H1 (cell line): ENCODE measurements around the gene ADCY6. TPM values are rescaled to one million over a fixed set of nuclear protein-coding genes. Genes with fewer than 3 reads are reported as not detected.

Experiments used
- CTCF ChIA-PET: fragments of 300-600 bp; sonication (Branson Sonifier 250); formaldehyde crosslinking; loops from one replicate; lab custom pipeline; 2021; ENCODE audit not compliant: partially characterized antibody; lab: Charles Lee
- POLR2A ChIA-PET: fragments of 300-600 bp; sonication (Branson Sonifier 250); formaldehyde crosslinking; loops from one replicate; lab custom pipeline; 2021; ENCODE audit warnings: inconsistent platforms; ENCODE audit not compliant: partially characterized antibody; lab: Charles Lee
- DNase-seq, 2 experiments: peaks; one replicate each; pipeline versions ENCODE4 v3.0.0 to v3.0.0-alpha.2; 2010 to 2022; ENCODE audit warnings: low spot score in 2 of 2, low read depth in 1 of 2, mixed read lengths in 1 of 2
- FAIRE-seq: peaks from 2 replicates; lab custom pipeline; 2011; peaks lifted over from hg19 to GRCh38; lab: Jason Lieb, UNC
- H2AFZ ChIP-seq: 2 replicates; pipeline ENCODE4 v1.8.1; 2012; ENCODE audit warnings: low read length, inconsistent platforms
- H2AK5ac ChIP-seq: 2 replicates; pipeline ENCODE4 v1.6.1; 2013; ENCODE audit warnings: low read depth, low read length
- H2BK120ac ChIP-seq: replicated peaks from 2 replicates; pipeline ENCODE3; 2013; ENCODE audit warnings: low read depth, low read length, inconsistent platforms
- H2BK12ac ChIP-seq: 2 replicates; pipeline ENCODE4 v1.6.1; 2013; ENCODE audit warnings: low read depth, low read length
- H2BK15ac ChIP-seq: 2 replicates; pipeline ENCODE4 v1.6.1; 2013; ENCODE audit warnings: low read length
- H2BK20ac ChIP-seq: 2 replicates; pipeline ENCODE4 v1.6.1; 2013; ENCODE audit warnings: low read length
- H2BK5ac ChIP-seq: 2 replicates; pipeline ENCODE4 v1.6.1; 2013; ENCODE audit warnings: low read depth, low read length
- H3K14ac ChIP-seq: 2 replicates; pipeline ENCODE4 v1.6.1; 2013; ENCODE audit warnings: inconsistent platforms; ENCODE audit not compliant: insufficient read length
- H3K18ac ChIP-seq: 2 replicates; pipeline ENCODE4 v1.6.1; 2013; ENCODE audit warnings: low read length; ENCODE audit errors: extremely low read depth
- H3K23ac ChIP-seq: 2 replicates; pipeline ENCODE4 v1.6.1; 2013; ENCODE audit warnings: inconsistent platforms; ENCODE audit not compliant: insufficient read length
- H3K23me2 ChIP-seq: 2 replicates; pipeline ENCODE4 v1.6.1; 2013; ENCODE audit warnings: low read depth, low read length
- H3K27ac ChIP-seq: 2 replicates; pipeline ENCODE4 v1.6.1; 2011; ENCODE audit warnings: low read depth, low read length, inconsistent platforms
- H3K27me3 ChIP-seq, 4 experiments: replicated peaks in 1 of 4; 1 replicate in 1 of 4; 2 replicates in 3 of 4; pipeline versions ENCODE4 v1.6.1 to v1.8.1; 2011 to 2013; ENCODE audit warnings: low read length in 3 of 4, mild to moderate bottlenecking in 3 of 4, inconsistent platforms in 2 of 4, mixed read lengths in 2 of 4, moderate library complexity in 1 of 4; ENCODE audit not compliant: control insufficient read depth in 3 of 4, insufficient read depth in 3 of 4; ENCODE audit errors: extremely low read depth in 1 of 4
- H3K36me3 ChIP-seq, 4 experiments: 2 replicates each; pipeline versions ENCODE4 v1.6.1 to v1.8.1; 2011 to 2013; ENCODE audit warnings: mild to moderate bottlenecking in 4 of 4, low read length in 3 of 4, moderate library complexity in 2 of 4, control low read depth in 1 of 4, inconsistent platforms in 1 of 4; ENCODE audit not compliant: insufficient read depth in 4 of 4, control insufficient read depth in 2 of 4
- H3K4ac ChIP-seq: replicated peaks from 2 replicates; pipeline ENCODE3; 2013; ENCODE audit warnings: low read length, low read depth, mixed read lengths, inconsistent platforms; ENCODE audit not compliant: insufficient read length
- H3K4me1 ChIP-seq, 4 experiments: replicated peaks in 1 of 4; 1 replicate in 1 of 4; 2 replicates in 3 of 4; pipeline versions ENCODE4 v1.6.1 to v1.8.1; 2011 to 2013; ENCODE audit warnings: low read length in 3 of 4, inconsistent platforms in 2 of 4, mixed read lengths in 1 of 4; ENCODE audit not compliant: insufficient read depth in 4 of 4, control insufficient read depth in 3 of 4
- H3K4me2 ChIP-seq, 2 experiments: 2 replicates each; pipeline versions ENCODE4 v1.6.1 to v1.8.1; 2011 to 2013; ENCODE audit warnings: low read depth in 2 of 2, low read length in 2 of 2, control low read depth in 1 of 2, inconsistent platforms in 1 of 2, mild to moderate bottlenecking in 1 of 2; ENCODE audit not compliant: insufficient read depth in 1 of 2
- H3K4me3 ChIP-seq, 4 experiments: fragments of 200-600, 300-600 bp in 1 of 4; sonication (generic), shearing (Covaris generic), sonication (Bioruptor Twin) in 1 of 4; 2 replicates each; pipeline versions ENCODE4 v1.5.1 to v1.8.1; 2011 to 2016; ENCODE audit warnings: low read length in 4 of 4, low read depth in 3 of 4, control low read depth in 2 of 4, inconsistent platforms in 2 of 4, mild to moderate bottlenecking in 2 of 4, mixed read lengths in 1 of 4, moderate library complexity in 1 of 4; ENCODE audit not compliant: insufficient read depth in 2 of 4; ENCODE audit errors: extremely low read depth in 1 of 4
- H3K56ac ChIP-seq: replicated peaks from 2 replicates; pipeline ENCODE3; 2013; ENCODE audit warnings: low read depth, mild to moderate bottlenecking, mixed read lengths, low read length, inconsistent platforms; ENCODE audit not compliant: insufficient read length
- H3K79me1 ChIP-seq: 2 replicates; pipeline ENCODE4 v1.6.1; 2013; ENCODE audit warnings: low read depth, low read length, control low read depth
- H3K79me2 ChIP-seq, 2 experiments: 2 replicates each; pipeline versions ENCODE4 v1.6.1 to v1.8.1; 2012 to 2013; ENCODE audit warnings: low read length in 2 of 2, mild to moderate bottlenecking in 2 of 2, inconsistent platforms in 1 of 2; ENCODE audit not compliant: insufficient read depth in 2 of 2, control insufficient read depth in 1 of 2
- H3K9ac ChIP-seq, 4 experiments: replicated peaks in 1 of 4; 1 replicate in 1 of 4; 2 replicates in 3 of 4; pipeline versions ENCODE4 v1.6.1 to v1.8.1; 2011 to 2013; ENCODE audit warnings: low read depth in 3 of 4, low read length in 3 of 4, control low read depth in 2 of 4, mild to moderate bottlenecking in 2 of 4, moderate library complexity in 2 of 4, inconsistent platforms in 1 of 4; ENCODE audit errors: extremely low read depth in 1 of 4
- H3K9me3 ChIP-seq, 2 experiments: 2 replicates each; pipeline versions ENCODE4 v1.6.1 to v1.8.1; 2012 to 2013; ENCODE audit warnings: mild to moderate bottlenecking in 2 of 2, moderate library complexity in 2 of 2, control low read depth in 1 of 2, inconsistent platforms in 1 of 2, low read depth in 1 of 2, low read length in 1 of 2, mixed read lengths in 1 of 2; ENCODE audit not compliant: insufficient read depth in 2 of 2
- H4K20me1 ChIP-seq, 2 experiments: replicated peaks in 1 of 2; 2 replicates each; pipeline versions ENCODE3 to v1.8.1; 2011 to 2013; ENCODE audit warnings: inconsistent platforms in 2 of 2, low read length in 2 of 2, mild to moderate bottlenecking in 1 of 2; ENCODE audit not compliant: insufficient read depth in 2 of 2, control insufficient read depth in 1 of 2
- H4K5ac ChIP-seq: 2 replicates; pipeline ENCODE4 v1.6.1; 2013; ENCODE audit warnings: low read length, low read depth, mixed read lengths, inconsistent platforms; ENCODE audit not compliant: insufficient read length
- H4K8ac ChIP-seq: 2 replicates; pipeline ENCODE4 v1.8.0; 2013; ENCODE audit warnings: mild to moderate bottlenecking, moderate library complexity, low read length, inconsistent platforms; ENCODE audit not compliant: insufficient read depth; ENCODE audit errors: extremely low read depth
- H4K91ac ChIP-seq: replicated peaks from 2 replicates; pipeline ENCODE3; 2013; ENCODE audit warnings: low read length, mixed read lengths, inconsistent platforms; ENCODE audit not compliant: insufficient read length
- ATF3 ChIP-seq: IDR thresholded peaks from 2 replicates; pipeline ENCODE4 v1.6.1; 2011; ENCODE audit warnings: low read depth, mild to moderate bottlenecking, low read length; ENCODE audit not compliant: insufficient read depth
- HDAC2 ChIP-seq, 2 experiments: fragments of 300-600 bp in 1 of 2; sonication (generic) in 1 of 2; IDR thresholded peaks; 2 replicates each; pipeline ENCODE4 v1.6.1; 2011 to 2012; ENCODE audit warnings: low read depth in 2 of 2, low read length in 2 of 2, mild to moderate bottlenecking in 2 of 2, moderate library complexity in 2 of 2, borderline replicate concordance in 1 of 2, inconsistent platforms in 1 of 2
- HDAC6 ChIP-seq: IDR thresholded peaks from one replicate; pipeline ENCODE4 v1.7.1; 2012; ENCODE audit warnings: low read depth, mild to moderate bottlenecking, inconsistent platforms, low read length, moderate library complexity
- KDM1A ChIP-seq: fragments of 200-600, 300-600 bp; sonication (generic); IDR thresholded peaks from 2 replicates; pipeline ENCODE4 v1.7.1; 2016; ENCODE audit warnings: mild to moderate bottlenecking, low read length, borderline replicate concordance
- KDM5A ChIP-seq: fragments of 200-600 bp; IDR thresholded peaks from 2 replicates; pipeline ENCODE4 v1.7.1; 2012; ENCODE audit warnings: mild to moderate bottlenecking, low read length, inconsistent platforms, mixed read lengths
- NANOG ChIP-seq: IDR thresholded peaks from 2 replicates; pipeline ENCODE4 v1.6.1; 2011; ENCODE audit warnings: low read length, low read depth, mild to moderate bottlenecking, inconsistent platforms; ENCODE audit not compliant: insufficient read depth, poor library complexity, severe bottlenecking
- RBBP5 ChIP-seq: IDR thresholded peaks from 2 replicates; pipeline ENCODE4 v1.7.1; 2012; ENCODE audit warnings: low read depth, mild to moderate bottlenecking, inconsistent platforms, low read length, moderate library complexity, borderline replicate concordance
- RFX5 ChIP-seq: IDR thresholded peaks from 2 replicates; pipeline ENCODE4 v1.6.1; 2011; ENCODE audit warnings: low read depth, low read length, improper control_type of control experiment, borderline replicate concordance
- SP2 ChIP-seq: IDR thresholded peaks from 2 replicates; pipeline ENCODE4 v1.6.1; 2012; ENCODE audit warnings: mild to moderate bottlenecking, low read length, inconsistent platforms
- SP4 ChIP-seq: IDR thresholded peaks from 2 replicates; pipeline ENCODE4 v1.6.1; 2012; ENCODE audit warnings: low read length, inconsistent platforms
- SUZ12 ChIP-seq: fragments of 200-600 bp; sonication (generic); IDR thresholded peaks from 2 replicates; pipeline ENCODE4 v1.6.1; 2012; ENCODE audit warnings: mild to moderate bottlenecking, inconsistent platforms, low read length, moderate library complexity, mixed read lengths
- YY1 ChIP-seq: IDR thresholded peaks from 2 replicates; pipeline ENCODE4 v1.6.1; 2011; ENCODE audit warnings: low read depth, mild to moderate bottlenecking, low read length
- ZNF274 ChIP-seq: IDR thresholded peaks from 2 replicates; pipeline ENCODE4 v1.7.0; 2012; ENCODE audit warnings: low read length, borderline replicate concordance; ENCODE audit errors: extremely low read depth
- WGBS, 2 experiments: shearing (Covaris generic) in 1 of 2; methylation state at CpG; one replicate each; pipeline versions ENCODE4 v1.1.6 to v1.1.7; 2013 to 2015; ENCODE audit warnings: low lambda C conversion rate in 2 of 2, mixed read lengths in 2 of 2, inconsistent platforms in 1 of 2, low coverage in 1 of 2, missing lambda C conversion rate in 1 of 2; ENCODE audit not compliant: insufficient replicate concordance in 2 of 2, insufficient coverage in 1 of 2, insufficient read length in 1 of 2; ENCODE audit errors: extremely low coverage in 1 of 2, missing lambda C conversion rate in 1 of 2; 5-methylcytosine and 5-hydroxymethylcytosine counted together
- polyA plus RNA-seq, 7 experiments: library from polyadenylated mRNA; depleted of rRNA in 3 of 7; stranded (reverse) in 5 of 7; unstranded in 2 of 7; fragments of >200 nt in 5 of 7; fragments of 200-250 nt in 2 of 7; gene quantifications; 1 replicate in 5 of 7; 2 replicates in 1 of 7; 4 replicates in 1 of 7; pipeline versions ENCODE4 v1.2.1 to v1.2.3, GENCODE V29; 2011 to 2013; ENCODE audit warnings: missing spikeins in 2 of 7, mixed read lengths in 2 of 7
- total RNA-seq: library from RNA; stranded (reverse); fragmentation: NEBNext Ultra II Directional; extraction: Animal tissue kit (Norgen Biotek cat#: 25700); gene quantifications from 2 replicates; pipeline ENCODE4 v1.2.1, GENCODE V29; 2021

The ADCY6 gene
- total and polyA plus RNA-seq, 2 of the 8 experiments (the other 6 are each of a cell fraction or from before 2014, with no cell fraction given) = 11.7 to 17.5 TPM

- FAIRE-seq = no peak
- DNase-seq = no peak
- no peak overlapping the region for H3K4me2 ChIP-seq
- no peak overlapping the region for H2BK15ac ChIP-seq
- H3K4me3 ChIP-seq = no peak overlapping the region
- no peak overlapping the region for H3K27ac ChIP-seq
- no peak overlapping the region for H2AK5ac ChIP-seq
- H3K36me3 ChIP-seq = peaks cover 0 to 7% (median 1%) of the 10 kb centered on the region in 4 experiments; a peak in 3 of 8 replicates
- WGBS, 2 experiments = 95% methylated on average over 4 of the region's 4 CpGs; no CpG with 5 or more reads in 1 of the 2 experiments
- ChIA-PET CTCF (interaction anchor here (0.7 to 3.4 kb wide), 6 partner anchors 9 to 194 kb away, joined by 3 to 12 read pairs (median 6); no protein-coding TSS in a partner anchor), POLR2A (interaction anchor here (0.7 to 2.0 kb wide), 3 partner anchors 11 to 34 kb away, joined by 3 to 7 read pairs (median 3); no protein-coding TSS in a partner anchor)
- H3K23ac ChIP-seq = no peak overlapping the region
- peaks cover 0 to 21% of the 10 kb centered on the region in 2 experiments; a peak in 2 of 4 replicates for H3K79me2 ChIP-seq
- H3K9ac ChIP-seq = no peak overlapping the region
- no peak overlapping the region for H3K14ac ChIP-seq
- peaks cover 9% of the 10 kb centered on the region for H3K79me1 ChIP-seq
- no peak overlapping the region for H4K5ac ChIP-seq
- H3K27me3 ChIP-seq = peaks cover 0 to 2% (median 0%) of the 10 kb centered on the region in 4 experiments; a peak in 1 of 7 replicates
- no peak overlapping the region for H2BK12ac ChIP-seq
- no peak overlapping the region for H2BK120ac ChIP-seq
- H2AFZ ChIP-seq = no peak overlapping the region
- no peak overlapping the region for H2BK5ac ChIP-seq
- no peaks in the 10 kb centered on the region for H3K9me3 ChIP-seq
- H3K23me2 ChIP-seq = peaks cover 8% of the 10 kb centered on the region; the same call in 1 of the 2 replicates
- no peak overlapping the region for H2BK20ac ChIP-seq
- H3K56ac ChIP-seq = no peak overlapping the region
- no peak overlapping the region for H3K4ac ChIP-seq
- no peak overlapping the region for H4K91ac ChIP-seq
- peaks cover 0 to 2% of the 10 kb centered on the region in 2 experiments for H4K20me1 ChIP-seq
- H3K18ac ChIP-seq = no peak overlapping the region
- no peak overlapping the region for H4K8ac ChIP-seq
- H3K4me1 ChIP-seq = peaks cover 0 to 8% (median 3%) of the 10 kb centered on the region in 4 experiments; a peak in 3 of 7 replicates
- TF ChIP-seq RBBP5 (no peak), HDAC2 (IDR thresholded peaks at IDR 0.05; ENCODE audit: borderline replicate concordance in 1 of 2, low read depth in 2 of 2, low read length in 2 of 2) (no peak), ATF3 (no peak), KDM1A (no peak), NANOG (no peak), SUZ12 (no peak), SP4 (no peak), ZNF274 (no peak), KDM5A (no peak), SP2 (no peak), HDAC6 (no peak), RFX5 (no peak), YY1 (no peak)
Observed at GRCh38 chr12:48783432-48783831, 5.5 kb downstream of the ADCY6 start.
